HG03066 (cell line): ENCODE results near the gene AKAP9.
"Not testable (repeated sequence)": the region's sequence is repeated elsewhere in the genome, so short reads cannot be mapped to it uniquely, and the experiment has no call there.

Experiments
- ATAC-seq: cut with Tn5 transposase; IDR thresholded peaks from one replicate; pipeline ENCODE4 v1.9.1; 2021; ENCODE audit warnings: low read depth; ENCODE audit not compliant: unreplicated experiment

Gene AKAP9

DNA sequence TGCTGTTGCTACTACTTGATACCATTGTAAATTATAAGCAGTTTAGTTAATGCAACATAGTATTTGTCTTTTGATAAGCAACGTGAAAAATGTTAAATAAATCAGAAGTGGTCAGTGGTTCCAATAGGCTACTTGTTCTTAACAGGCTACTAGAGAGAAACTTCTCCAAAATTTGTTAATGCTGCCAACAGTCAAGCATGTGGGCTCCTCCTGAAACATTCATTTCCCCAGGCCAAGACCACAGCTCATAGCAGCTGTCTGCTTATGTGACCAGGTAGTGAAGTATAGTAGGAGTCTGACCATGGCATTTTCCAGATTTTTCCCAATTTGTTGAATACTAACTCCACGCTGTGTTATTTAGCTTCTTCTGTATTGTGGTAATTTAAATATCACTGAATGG lies 112.7 kb downstream of the AKAP9 start:
- no peak for ATAC-seq

DNA sequence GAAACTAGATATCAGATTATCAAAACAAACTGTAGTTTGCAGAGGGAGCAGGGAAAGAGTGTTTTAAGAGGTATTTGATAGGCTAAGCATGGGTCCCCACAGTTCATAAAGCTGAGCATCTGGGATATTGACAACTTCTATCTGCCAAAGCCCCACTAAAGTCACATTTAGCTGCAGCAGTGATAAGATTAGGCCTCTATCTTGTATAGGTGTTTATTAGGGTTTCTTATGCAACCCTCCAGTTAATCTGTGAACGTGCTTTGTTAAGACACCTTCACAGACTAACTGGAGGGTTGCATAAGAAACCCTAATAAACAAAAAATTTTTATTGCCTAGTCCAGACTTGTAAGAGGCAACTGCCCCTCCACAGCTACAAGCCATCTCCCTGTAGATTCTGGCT lies 115.6 kb downstream of the AKAP9 start:
- no peak for ATAC-seq

DNA sequence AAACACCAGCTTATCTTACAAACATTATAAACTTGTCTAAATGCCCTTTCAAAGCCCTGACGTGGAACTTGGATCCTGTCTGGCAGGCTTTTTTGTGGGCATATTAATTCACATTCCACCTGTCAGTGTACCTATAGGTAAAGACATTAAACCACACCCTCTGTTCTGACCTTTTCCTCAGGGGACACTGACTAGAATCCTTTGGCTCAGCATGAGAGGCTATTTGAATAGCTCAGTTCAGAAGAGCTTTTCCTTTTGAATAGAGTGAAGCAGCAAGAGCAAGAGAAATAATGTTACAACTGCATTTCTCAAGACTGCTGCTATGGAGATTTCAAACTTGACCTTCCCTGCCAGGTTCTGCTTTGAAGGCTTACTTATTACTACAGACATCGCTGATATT lies 116.7 kb downstream of the AKAP9 start:
- no peak for ATAC-seq

DNA sequence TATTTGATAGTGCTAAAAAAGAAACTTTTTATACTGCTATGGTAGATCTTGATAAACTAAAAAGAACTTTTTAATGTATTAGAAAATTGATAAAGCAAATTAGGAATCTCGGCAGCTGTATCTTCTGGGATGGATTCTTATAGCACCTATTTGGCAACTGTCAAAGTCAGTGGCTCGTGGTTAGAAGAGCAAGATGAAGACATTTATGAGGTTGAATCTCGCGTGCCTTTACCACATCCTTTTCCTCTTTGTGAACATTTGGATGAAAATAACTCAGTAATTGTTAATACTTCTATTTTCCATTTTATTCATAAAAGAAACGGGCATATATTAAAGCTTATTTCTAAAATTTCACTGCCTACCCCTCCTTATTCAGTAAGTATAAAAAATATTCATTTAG lies 117.4 kb downstream of the AKAP9 start:
- no peak for ATAC-seq

DNA sequence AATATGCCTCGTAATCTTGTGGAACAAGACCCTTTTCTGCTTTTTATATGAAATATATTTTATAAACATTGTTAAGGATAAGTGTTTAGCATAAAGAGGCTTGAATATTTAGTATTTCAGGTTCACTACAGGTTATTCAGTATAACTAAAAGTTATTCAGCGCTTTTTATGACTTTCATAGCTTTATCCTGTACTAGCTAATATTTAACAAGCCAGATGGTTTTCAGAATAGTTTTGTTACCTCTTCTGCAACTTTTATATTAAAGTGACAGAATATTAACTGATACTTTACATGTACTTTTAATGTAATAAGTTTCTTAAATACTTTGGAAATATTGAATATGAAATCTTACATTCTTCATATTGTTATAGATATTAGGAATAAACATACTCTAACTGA lies 118.2 kb downstream of the AKAP9 start:
- ATAC-seq, result no peak

DNA sequence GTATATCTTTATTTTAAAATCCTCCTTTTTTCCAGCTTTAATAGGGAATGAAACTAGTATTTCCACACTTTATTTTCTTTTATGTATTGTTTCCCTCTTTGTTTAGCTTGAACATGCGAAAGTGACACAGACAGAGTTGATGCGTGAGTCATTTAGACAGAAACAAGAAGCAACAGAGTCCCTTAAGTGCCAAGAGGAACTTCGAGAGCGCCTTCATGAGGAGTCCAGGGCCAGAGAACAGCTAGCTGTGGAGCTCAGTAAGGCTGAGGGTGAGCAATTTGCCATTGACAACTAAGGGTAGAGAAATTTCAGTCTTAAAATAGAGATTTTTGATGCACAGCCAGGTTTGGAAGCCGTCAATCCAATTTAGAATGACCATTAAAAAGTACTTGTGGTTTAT lies 120.5 kb downstream of the AKAP9 start:
- ATAC-seq, result no peak

DNA sequence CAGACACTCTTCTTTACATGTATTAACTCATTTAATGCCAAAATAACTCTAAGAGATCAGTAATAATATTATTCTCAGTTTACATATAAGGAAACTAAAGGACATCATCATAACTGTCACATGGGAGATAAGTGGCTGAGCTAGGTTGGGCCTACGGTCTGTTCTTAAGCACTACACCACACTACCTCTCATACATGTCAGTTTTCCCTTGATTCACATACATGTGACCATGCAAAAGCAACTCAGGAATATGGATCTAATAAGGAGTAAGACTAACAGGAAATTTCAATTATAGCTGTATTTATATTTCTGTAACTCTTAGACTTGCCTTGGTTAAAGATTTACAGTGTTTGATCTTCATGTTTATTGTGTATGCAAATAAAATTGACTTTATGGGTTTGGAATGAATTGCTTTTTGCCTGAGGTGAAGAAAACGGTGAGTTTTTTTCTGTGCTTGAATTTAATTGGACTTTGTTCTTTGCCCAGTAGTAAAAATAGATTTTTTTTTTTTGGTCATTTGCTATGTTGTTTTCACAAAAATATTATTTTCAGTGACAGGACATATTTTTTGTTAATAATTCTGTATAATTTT lies 123.9 kb downstream of the AKAP9 start:
- no peak for ATAC-seq

DNA sequence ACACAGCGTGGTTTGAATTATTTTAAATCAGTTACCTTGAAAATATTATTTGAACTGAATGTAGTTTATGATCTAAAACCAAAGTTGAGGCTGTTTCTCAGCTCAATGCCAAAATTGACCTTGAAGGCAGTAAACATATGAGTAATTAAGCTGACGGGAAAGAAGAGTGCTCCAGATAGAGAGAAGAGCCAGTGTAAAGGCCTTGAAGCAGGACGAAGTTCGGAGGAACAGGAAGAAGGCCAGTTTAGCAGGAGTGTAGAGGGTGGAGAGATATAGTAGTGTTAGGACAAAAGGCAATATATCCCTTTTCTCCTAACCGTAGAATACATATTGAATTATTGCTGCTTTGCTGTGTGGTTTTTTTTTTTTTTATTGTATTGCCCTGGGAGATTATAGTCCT lies 130.4 kb downstream of the AKAP9 start:
- ATAC-seq, result no peak

DNA sequence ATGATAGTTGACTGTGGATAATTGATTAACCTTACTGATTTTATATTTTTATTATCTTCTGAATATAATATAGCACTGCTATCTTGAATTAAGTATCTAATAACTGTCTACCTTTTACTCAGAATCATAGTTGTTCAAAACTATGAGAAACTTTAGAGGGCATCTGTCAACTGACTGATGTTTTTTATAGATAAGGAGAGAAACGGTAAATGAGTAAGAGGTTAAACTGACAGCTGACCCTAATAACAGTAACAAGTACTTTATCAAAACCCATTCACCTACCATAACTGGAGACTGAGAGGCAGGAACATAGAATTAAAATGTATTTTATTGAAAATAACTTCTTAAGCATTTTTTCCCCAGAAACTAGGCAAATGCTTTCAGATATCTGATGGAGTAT lies 131.5 kb downstream of the AKAP9 start:
- ATAC-seq, result no peak

DNA sequence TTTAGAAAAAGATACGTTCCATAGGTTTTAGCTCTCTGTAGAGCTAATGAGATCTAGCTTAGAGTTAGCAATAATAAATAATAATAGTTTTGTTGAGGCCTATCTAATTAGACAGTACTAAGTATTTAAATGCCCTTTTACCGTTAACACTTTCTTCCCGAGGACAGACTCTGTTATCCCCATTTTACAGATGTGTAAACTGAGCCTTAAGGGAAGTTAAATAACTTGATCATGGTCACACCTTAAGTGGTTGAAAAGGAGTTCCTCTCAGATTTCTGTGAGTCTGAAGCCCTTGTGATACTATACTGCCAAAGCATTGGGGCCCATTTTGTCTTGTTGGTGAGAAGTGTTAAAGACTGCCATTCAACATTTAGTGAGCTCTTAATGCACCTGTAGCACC lies 132.0 kb downstream of the AKAP9 start:
- ATAC-seq, result no peak

DNA sequence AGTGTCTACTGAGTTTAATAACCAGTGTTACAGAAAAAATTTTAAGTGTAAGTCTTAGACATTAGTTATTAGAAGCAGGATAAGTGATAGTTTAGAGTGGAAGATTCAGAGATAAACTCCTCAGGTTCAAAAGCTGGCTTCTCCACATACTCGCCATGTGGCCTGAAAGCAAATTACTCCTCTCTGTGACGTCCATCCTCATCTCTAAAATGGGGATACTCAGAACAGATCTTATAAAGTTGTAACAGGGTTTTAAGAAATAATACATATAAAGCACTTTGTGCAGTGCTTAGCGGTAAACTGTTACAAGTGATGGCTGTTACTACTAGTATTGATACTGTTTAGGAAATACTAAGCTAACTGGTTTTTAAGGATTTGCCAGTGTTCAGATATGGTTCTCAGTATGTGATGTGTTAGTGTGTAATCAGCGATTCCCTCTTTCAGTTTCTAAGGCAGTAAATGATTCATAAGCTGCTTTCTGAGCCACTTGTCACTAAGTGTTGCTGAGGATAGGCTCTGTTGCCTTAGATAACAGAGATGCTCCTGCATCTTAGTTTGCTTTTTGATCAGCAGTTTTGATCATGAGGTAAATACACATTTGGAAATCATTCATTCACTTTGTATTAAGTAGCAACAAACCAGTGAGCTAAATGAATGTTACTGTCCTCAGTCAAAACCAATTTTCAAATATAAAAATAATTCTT lies 134.9 kb downstream of the AKAP9 start:
- ATAC-seq, result no peak

DNA sequence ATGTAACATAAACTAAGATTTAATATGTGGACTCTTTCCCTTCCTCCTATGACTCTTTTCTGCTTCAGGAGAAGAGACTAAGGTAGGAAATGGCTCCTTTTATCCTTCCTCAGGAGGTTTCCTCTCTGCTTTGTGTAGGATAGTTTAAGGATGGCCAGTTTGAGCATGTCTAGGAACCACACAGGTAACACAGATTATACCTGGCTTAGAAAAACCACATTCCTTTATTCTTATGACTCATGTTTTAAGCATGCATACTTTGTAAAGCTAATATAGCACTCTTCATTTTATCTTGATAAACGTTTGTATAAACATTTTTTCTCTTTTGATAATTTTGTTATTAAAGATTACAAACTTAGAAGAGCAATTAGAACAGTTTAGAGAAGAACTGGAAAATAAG lies 135.8 kb downstream of the AKAP9 start:
- ATAC-seq, result no peak

DNA sequence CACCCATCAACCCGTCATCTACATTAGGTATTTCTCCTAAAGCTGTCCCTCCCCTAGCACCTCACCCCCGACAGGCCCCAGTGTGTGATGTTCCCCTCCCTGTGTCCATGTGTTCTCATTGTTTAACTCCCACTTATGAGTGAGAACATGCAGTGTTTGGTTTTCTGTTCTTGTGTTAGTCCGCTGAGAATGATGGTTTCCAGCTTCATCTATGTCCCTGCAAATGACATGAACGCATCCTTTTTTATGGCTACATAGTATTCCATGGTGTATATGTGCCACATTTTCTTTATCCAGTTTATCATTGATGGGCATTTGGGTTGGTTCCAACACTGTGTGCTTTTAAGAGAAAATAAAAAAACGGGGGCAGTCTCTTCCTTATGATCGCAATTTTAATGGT lies 143.3 kb downstream of the AKAP9 start:
- not testable (repeated sequence) for ATAC-seq

DNA sequence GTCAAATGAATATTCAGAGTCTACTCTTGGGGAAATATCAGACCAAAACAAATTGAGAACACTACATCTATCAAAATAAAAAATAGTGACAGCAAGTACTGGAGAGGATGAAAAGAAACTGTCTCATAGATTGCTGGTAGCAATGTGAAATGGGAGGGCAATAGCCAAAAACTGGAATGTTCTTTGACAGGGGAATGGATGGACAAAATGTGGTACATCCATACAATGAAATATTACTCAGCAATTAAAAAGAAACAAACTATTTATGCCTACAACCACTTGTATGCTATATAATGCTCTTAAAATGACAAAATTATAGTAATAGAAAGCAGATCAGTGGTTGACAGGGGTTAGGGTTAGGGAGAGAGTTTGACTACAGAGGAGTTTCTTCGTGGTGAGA lies 147.6 kb downstream of the AKAP9 start:
- ATAC-seq, result no peak

DNA sequence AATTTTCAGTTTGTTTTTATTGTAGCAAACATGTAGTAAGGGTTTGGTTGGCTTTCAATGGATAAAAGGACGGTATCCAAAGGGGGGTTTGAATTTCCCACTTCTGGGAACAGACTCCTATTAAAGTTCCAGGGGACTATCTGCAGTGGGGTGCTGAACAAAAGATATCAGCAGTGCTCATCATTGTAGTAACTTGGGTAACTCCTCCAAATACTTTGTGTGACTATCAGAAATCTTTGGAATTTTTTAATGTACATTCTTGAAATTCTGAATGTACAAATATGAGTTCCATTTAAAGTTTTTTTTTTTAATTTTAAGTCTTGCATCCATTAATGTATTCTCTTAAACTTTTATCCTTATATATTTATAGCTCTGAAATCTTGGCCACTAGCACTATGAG lies 151.5 kb downstream of the AKAP9 start:
- no peak for ATAC-seq

DNA sequence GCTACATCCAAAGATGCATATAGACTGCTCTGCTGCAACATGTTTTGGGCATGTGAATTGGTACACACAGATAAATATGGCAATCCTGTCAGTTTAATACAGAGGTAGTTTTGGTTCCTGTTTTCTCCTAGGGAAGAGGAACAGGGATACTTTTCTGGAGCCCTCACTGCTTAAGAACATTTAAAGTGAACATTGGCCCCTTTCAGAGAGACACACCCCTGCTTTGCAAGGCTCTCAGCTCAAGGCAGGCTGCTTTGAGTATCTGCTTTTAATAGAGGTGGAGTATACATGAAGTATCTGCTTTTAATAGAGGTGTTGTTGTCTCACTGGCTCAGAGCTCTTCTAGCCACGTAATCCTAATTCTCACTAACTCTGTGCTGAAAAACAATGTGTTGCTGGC lies 154.7 kb downstream of the AKAP9 start:
- ATAC-seq, result no peak

DNA sequence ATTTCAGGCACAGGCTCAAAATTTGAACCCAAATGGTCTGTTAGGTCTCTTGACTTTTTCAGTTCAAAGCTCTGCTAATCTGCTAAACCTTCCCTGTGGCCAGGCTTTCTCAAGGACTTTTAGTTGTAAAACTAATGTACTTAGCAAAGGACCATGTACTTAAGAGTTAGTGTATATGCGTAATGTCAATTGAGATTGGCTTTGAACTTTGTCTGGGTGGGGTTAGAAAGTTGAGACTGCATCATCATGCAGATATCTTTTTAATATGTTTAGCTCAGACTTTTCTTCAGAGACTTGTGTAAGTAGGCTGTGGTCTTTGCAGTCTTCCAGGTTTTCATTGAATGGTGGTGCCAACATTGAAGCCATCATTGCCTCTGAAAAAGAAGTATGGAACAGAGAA lies 159.9 kb downstream of the AKAP9 start:
- ATAC-seq, result no peak

DNA sequence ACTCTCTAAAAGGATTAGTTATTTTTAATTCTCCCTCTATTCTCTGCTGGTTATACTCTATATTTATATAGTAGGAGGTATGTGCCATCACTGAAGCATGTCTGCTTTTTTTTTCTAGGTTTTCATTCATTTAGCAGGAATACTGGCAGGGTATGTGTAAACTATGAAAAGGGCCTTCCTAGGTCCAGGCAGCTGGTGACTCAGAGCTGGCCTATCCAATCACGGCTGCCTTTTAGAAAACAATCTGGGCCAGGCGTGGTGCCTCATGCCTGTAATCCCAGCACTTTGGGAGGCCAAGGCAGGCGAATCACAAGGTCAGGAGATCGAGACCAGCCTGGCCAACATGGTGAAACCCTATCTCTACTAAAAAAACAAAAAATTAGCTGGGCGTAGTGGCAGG lies 162.2 kb downstream of the AKAP9 start:
- ATAC-seq, result not testable (repeated sequence)

DNA sequence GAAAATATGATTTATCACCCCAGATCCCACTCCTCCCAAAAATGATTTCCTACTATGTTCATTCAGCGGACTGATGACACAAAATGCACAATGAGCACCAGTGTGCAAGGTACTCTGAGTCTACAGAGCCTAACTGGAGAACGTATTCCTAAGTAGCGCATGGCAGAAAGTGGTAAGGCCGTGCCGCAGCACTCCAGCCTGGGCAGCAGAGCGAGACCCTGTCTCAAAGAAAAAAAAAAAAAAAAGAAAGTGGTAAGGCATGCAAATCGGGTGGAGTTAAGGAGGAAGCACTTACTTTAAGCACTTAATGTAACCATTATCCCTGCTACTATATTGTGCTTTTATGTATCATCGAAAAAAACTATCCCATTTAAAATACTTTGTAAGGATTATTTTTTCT lies 168.2 kb downstream of the AKAP9 start:
- ATAC-seq, result no peak

DNA sequence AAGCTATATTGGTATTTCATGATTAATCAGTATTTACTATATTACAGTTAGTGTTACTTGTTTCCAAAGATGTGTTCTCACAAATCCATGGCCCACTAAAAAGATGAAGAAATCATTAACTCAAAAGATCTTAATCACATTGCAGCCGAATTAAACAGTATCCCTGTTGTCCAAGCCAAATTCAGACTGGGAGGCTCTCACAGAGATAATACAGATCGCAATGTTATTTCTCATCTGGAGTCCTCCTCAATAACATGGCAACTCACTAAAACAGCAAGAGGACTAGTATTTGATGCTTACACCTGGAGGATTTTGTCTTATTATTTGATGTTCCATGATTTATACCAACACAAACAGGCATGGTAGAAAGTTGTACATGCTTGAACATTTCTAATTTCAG lies 170.2 kb downstream of the AKAP9 start:
- no peak for ATAC-seq

DNA sequence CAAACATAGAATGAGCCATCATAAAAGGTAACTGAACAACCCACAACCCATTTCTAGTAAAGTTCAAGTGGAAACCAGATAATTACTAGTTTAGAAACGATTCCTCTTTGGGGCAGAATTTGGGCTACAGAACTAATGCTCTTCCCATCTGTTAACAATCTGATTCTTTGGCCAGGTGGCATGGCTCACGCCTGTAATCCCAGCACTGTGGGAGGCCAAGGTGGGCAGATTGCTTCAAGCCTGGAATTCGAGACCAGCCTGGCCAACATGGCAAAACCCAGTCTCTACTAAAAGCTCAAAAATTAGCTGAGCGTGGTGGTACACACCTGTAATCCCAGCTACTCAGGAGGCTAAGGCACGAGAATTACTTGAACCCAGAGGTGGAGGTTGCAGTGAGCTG lies 175.2 kb downstream of the AKAP9 start:
- ATAC-seq, result no peak

DNA sequence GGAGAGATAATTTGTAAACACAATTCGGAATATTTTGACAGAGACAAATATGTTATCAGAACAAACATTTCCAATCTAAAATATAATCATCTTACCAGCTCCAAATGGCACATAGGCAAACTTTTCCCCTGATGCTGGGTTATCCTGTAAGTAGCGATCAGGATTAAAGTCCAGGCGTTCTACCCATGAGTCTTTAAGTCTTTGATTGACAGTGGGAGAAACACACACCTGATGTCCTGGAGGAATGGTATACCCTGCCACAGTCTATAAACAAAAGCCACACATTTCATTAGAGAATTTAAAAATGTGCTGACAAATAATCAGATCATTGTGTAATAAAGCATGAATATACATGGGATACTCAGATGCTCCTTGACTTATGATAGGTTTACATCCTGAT lies 176.3 kb downstream of the AKAP9 start:
- no peak for ATAC-seq
